ENCODE data around the gene C13orf46.
A peak's percentile ranks its signal among the peaks of the same experiment; 100 is the strongest.

The C13orf46 gene

GRCh38 chr13:113954046-113954835 is 19.6 kb downstream of the C13orf46 start:
- DNase-seq (ENCODE audit: low spot score) = no peak

- no peak for DNase-seq (ENCODE audit: low spot score)
Measured at GRCh38 chr13:113953561-113953960, 20.3 kb downstream of the C13orf46 start.

DNA sequence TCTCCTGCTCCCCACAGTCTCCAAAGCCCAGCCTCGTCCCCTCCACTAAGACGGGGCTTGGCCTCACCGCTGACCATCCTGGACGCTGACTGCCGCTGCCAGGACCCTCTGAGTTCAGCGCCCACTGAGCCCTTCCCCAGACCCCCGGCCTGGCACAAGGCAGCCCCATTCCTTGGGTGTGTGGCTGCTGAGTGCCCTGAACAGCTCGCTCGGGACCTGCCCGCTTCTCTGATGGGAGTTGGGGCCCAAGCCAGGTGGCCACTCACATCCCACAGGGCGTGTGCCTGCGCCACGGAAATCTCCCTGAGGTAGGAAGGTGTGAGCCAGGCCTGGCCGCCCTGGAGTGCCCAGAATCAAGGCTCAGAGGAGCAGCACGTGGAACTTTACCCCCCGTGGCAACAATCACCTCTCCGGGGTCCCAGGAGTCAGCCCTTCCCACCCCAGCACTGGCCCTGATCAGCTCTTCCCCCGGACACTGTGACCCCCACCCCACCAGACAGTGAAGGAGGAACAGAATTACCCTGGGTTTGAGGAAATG is 20.8 kb downstream of the C13orf46 start:
- DNase-seq (ENCODE audit: low spot score) = no peak

GRCh38 chr13:113952151-113952982 is 21.5 kb downstream of the C13orf46 start:
- DNase-seq (ENCODE audit: low spot score) = no peak

GRCh38 chr13:113951246-113951999 is 22.5 kb downstream of the C13orf46 start:
- DNase-seq (ENCODE audit: low spot score) = peak; percentile 93

GRCh38 chr13:113950451-113951245 is 23.2 kb downstream of the C13orf46 start:
- DNase-seq (ENCODE audit: low spot score) = no peak

DNA sequence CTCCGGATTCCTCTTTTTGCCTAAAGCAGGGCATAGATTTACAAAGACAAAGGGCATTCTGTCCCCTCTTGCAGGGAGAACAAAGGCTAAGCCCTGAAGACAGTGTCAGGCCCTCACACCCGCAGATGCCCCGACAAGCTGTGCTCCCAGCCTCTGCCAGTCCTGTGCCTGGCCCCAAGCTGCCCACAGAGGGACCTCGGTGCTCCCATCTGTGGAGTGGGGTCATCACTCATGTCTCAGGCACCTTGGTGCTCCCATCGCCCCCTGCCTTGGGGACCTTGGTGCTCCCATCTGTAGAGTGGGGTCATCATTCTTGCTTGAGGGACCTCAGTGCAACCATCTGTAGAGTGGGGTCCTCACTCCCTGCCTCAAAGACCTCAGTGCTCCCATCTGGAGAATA is 24.3 kb downstream of the C13orf46 start:
- no peak for DNase-seq (ENCODE audit: low spot score)

DNA sequence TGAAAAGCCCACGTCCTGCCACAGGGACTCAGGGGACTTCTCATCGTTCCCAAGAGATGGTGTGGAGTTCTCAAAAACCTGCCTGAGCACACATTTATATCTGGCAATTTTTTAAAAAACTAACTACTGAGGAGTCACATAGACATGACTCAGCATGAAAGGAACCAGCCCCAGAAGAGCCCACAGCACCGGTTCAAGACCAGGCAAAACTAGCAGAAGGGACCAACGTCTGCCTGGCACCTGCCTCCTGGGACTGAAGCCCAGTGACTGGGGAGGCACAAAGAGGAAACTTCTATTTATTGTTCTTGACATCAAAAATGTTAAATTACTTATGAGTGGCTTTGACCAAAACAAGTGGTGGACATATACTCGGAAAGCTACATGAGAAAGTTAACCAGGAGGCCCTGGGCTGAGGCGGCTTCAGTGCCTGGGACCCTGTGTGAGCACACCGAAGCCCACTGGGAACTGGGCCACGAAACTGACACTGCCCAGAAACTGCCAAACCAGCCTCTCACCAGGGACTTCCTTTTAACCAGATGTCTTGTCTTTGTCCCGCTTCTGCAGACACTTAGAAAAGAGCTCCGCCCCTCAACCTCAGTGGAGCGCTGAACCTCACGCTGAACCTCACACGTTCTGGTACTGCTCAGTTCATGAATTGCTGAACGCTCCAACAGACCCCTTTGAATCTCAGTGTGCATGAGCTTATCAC is 25.7 kb downstream of the C13orf46 start:
- peak; percentile 37 for DNase-seq (ENCODE audit: low spot score)

- DNase-seq (ENCODE audit: low spot score) = peak; percentile 91
Measured at GRCh38 chr13:113947311-113948033, 26.4 kb downstream of the C13orf46 start.

- DNase-seq (ENCODE audit: low spot score) = no peak
Measured at GRCh38 chr13:113946409-113947181, 27.3 kb downstream of the C13orf46 start.

DNA sequence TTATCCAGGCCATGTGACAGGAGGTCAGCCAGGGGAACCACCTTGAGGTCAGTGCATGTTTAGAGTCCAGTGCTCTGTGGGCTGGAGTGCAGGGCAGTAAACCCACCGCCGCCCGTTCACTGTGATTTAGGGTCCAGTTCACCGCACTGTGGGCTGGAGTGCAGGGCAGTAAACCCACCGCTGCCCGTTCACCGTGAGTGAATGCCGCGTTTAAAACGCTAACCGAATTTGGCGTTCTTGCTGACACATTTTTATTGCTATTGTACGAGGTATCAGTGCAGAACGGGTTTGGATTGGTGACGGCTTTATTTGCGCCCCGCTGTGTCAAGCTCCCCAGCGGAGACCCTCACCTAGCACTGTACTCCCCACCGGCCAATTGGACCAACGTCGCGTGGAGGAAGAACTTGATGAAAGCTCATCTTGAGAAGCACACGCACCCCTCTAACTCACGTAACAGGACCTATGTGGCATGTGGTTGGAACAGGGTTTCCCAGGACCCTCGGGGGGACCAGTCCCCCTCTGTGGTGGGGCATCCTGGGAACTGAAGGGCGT is 27.9 kb downstream of the C13orf46 start:
- no peak for DNase-seq (ENCODE audit: low spot score)

DNA sequence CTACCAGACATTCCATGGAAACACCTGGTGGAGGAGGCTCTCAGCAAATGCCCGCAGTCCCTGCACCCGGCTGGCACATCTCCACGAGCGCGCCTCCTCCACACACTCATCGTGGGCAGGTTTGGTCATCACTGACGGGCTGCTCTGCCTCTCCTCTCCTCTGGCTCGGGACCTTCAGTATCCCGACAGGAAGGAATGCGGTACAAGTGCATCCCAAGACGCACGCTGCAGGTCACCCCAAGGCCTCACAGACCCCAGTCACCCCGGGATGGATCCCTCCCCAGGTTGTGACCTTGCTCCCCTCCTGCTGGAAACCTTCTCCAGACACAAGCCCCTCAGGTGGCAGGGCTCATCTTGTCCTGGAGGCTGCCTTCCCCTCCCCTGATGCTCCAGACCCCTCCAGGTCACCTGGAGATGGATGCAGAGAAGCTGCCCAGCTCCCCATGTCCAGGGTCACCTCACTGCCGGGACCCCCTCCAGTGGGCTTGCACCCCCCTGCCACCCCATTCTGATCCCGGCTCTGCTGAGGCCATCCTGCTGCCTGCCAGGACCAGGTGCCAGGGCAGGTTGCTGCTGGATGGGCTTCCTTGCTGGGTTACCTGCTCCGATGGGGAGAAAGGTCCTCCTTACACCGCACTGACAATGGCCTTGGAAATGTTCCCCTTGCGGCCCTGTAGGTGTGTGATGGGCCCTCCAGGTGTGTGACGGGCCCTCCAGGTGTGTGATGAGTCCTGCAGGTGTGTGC is 29.9 kb downstream of the C13orf46 start:
- DNase-seq (ENCODE audit: low spot score) = no peak

DNA sequence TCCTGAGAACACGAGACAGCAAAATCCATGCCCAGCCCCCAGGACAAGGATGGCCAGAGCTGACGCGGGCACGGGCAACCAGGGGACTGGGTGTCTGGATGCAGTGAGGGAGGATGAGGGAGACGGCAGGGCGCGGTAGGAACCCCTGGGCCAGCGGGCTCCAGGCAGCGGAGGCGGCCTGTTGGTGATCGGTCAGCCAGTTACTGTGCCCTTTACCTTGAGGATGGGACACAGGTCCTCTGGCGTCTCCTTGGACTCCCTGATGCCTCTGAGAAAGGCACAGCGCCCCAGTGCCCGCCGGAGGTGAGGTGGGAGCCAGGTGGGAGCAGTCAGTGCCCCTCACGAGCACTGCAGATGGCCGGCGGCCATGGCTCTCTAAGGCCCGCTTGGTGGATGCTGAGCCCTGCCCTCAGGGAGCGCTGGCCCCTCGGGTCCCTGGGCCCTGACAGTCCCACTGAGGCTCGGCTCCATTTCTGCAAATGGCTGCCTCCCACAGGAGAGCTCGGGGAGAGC is 31.2 kb downstream of the C13orf46 start:
- DNase-seq (ENCODE audit: low spot score) = no peak

GRCh38 chr13:113941571-113942191 is 32.2 kb downstream of the C13orf46 start:
- no peak for DNase-seq (ENCODE audit: low spot score)

DNA sequence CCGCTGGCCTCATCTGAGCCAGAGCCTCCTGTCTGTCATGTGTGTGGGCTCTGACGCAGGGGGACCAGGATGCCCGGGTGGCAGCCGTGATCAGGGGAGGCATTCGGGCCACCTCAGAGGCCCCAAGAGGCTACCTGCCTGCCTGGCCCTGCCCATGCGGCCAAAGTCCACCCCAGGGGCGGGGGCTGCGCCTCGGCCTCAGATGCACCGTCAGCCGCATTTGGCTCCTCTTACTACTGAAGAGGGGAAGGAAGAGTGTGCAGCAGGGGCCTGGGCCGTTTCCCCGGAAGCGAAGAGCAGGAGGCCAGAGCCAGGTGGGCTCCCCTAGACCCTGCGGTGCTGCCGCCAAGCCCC is 34.0 kb downstream of the C13orf46 start:
- DNase-seq (ENCODE audit: low spot score) = no peak

DNA sequence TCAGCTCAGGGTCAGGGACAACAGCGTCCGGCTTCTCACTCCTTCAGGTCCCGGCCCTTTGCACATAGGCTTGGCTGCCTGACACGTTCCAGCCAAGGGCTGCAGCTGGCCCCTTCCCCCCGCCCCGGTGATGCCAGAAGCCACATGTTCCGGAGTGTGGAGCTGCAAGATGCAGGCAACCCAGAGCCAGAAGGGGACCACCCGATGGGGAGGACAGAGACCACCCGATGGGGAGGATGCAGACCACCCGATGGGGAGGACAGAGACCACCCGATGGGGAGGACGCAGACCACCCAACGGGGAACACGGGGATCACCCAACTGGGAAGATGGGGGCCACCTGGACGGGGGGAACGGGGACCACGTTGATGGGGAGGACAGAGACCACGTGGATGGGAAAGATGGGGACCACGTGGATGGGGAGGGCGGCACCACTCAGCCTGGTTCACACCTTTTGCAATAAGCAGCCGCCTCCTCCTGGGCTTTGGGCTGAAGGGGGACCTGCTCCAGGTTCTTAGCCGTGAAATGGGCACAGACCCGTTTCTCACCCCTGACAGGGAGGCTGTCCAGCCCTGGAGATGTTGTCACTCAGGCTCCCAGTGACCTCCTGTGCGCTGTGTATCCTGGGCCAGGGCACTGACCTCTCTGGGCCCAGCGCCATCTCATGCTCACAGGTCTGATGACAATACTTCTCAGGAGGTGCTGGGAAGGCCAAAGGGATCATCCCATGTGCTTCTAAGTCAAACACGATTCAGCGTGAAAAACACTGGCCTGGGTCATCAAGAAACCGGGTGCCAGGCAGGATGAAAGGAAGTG is 34.5 kb downstream of the C13orf46 start:
- no peak for DNase-seq (ENCODE audit: low spot score)

DNA sequence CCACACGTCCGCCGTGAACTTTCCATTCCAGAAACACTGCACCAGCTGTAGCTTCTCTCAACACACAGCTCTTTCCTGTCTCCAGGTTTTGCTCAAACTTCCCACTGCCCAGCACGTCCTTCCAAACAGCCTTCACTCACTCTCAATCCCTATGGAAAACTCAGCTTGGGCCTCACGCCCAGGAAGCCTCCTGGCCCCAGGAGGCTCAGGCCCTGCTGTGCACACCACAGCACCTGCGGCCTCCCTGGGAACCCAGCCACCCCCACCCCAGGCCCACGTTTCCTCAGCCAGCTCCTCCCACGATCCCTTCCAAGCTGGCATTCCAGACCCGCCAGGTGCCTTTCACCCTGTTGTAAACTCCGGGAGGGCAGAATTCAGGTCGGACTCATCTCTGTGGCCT is 35.2 kb downstream of the C13orf46 start:
- no peak for DNase-seq (ENCODE audit: low spot score)
